ENCODE data around the gene CORO7.

CORO7 gene

GRCh38 chr16:4416200-4417032 lies at the start of gene CORO7:
CORO7 (minus strand) TSS chr16:4416596; CDS start chr16:4416518, 78 bp downstream.
- TF ChIP-seq EZH2 (IDR thresholded peaks at IDR 0.05; ENCODE audit: borderline replicate concordance, low read depth, low read length, severe bottlenecking) (no peak), CTCF (IDR thresholded peaks at IDR 0.05; ENCODE audit: borderline replicate concordance, extremely low read depth, low read length, poor library complexity, severe bottlenecking) (no peak)
- no peaks in the 10 kb centered on the region for H3K27me3 ChIP-seq (ENCODE audit: insufficient read depth, low read length, poor library complexity)
- H4K20me1 ChIP-seq (ENCODE audit: insufficient read depth, low read length): peaks cover 37% of the 10 kb centered on the region
- peak; percentile 98 for DNase-seq
- peak within 1 kb of the TSS; percentile 76 for H2AFZ ChIP-seq (ENCODE audit: low read depth, low read length)
- peaks cover 22% of the 10 kb centered on the region for H3K36me3 ChIP-seq (ENCODE audit: insufficient read depth, low read length)
- peak within 1 kb of the TSS; percentile 74 for H3K27ac ChIP-seq (ENCODE audit: low read length)
- H3K9ac ChIP-seq (ENCODE audit: low read depth, low read length): peak within 1 kb of the TSS; percentile 89
- H3K79me2 ChIP-seq (ENCODE audit: insufficient read depth, low read length): peaks cover 49% of the 10 kb centered on the region
- peak within 1 kb of the TSS; percentile 80 for H3K4me2 ChIP-seq (ENCODE audit: insufficient read depth, low read length)
- H3K4me3 ChIP-seq (ENCODE audit: low read depth in 1 of 2, low read length in 2 of 2): peak within 1 kb of the TSS; percentile 58 to 73
- H3K9me3 ChIP-seq (ENCODE audit: insufficient read depth, low read length, severe bottlenecking): no peaks in the 10 kb centered on the region
- ATAC-seq (ENCODE audit: insufficient read depth, low read depth): peak; percentile 92
- H3K4me1 ChIP-seq (ENCODE audit: insufficient read depth, low read length): peaks cover 37% of the 10 kb centered on the region

- Histone ChIP-seq H3K36me3 (ENCODE audit: insufficient read depth, low read length) (peaks cover 69% of the 10 kb centered on the region), H3K4me2 (ENCODE audit: insufficient read depth, low read length) (no peak overlapping the region), H2AFZ (ENCODE audit: low read depth, low read length) (no peak overlapping the region), H3K9ac (ENCODE audit: low read depth, low read length) (no peak overlapping the region), H3K9me3 (ENCODE audit: insufficient read depth, low read length, severe bottlenecking) (no peaks in the 10 kb centered on the region), H3K79me2 (ENCODE audit: insufficient read depth, low read length) (no peaks in the 10 kb centered on the region), H3K4me1 (ENCODE audit: insufficient read depth, low read length) (no peaks in the 10 kb centered on the region), H4K20me1 (ENCODE audit: insufficient read depth, low read length) (peaks cover 6% of the 10 kb centered on the region), H3K27ac (ENCODE audit: low read length) (no peak overlapping the region), H3K4me3 (ENCODE audit: low read depth in 1 of 2, low read length in 2 of 2) (no peak overlapping the region), H3K27me3 (ENCODE audit: insufficient read depth, low read length, poor library complexity) (no peaks in the 10 kb centered on the region)
- TF ChIP-seq CTCF (IDR thresholded peaks at IDR 0.05; ENCODE audit: borderline replicate concordance, extremely low read depth, low read length, poor library complexity, severe bottlenecking) (no peak), EZH2 (IDR thresholded peaks at IDR 0.05; ENCODE audit: borderline replicate concordance, low read depth, low read length, severe bottlenecking) (no peak)
- ATAC-seq (ENCODE audit: insufficient read depth, low read depth) (no peak), DNase-seq (no peak)
Observed at GRCh38 chr16:4463522-4464163, 47.2 kb upstream of the CORO7 start.

- Histone ChIP-seq H3K9me3 (ENCODE audit: insufficient read depth, low read length, severe bottlenecking) (no peaks in the 10 kb centered on the region), H3K27me3 (ENCODE audit: insufficient read depth, low read length, poor library complexity) (no peaks in the 10 kb centered on the region), H3K36me3 (ENCODE audit: insufficient read depth, low read length) (peaks cover 68% of the 10 kb centered on the region), H2AFZ (ENCODE audit: low read depth, low read length) (no peak overlapping the region), H3K9ac (ENCODE audit: low read depth, low read length) (no peak overlapping the region), H3K4me1 (ENCODE audit: insufficient read depth, low read length) (no peaks in the 10 kb centered on the region), H3K4me3 (ENCODE audit: low read depth in 1 of 2, low read length in 2 of 2) (no peak overlapping the region), H3K79me2 (ENCODE audit: insufficient read depth, low read length) (no peaks in the 10 kb centered on the region), H4K20me1 (ENCODE audit: insufficient read depth, low read length) (peaks cover 10% of the 10 kb centered on the region), H3K27ac (ENCODE audit: low read length) (no peak overlapping the region), H3K4me2 (ENCODE audit: insufficient read depth, low read length) (no peak overlapping the region)
- ATAC-seq (ENCODE audit: insufficient read depth, low read depth): peak; percentile 50
- TF ChIP-seq EZH2 (IDR thresholded peaks at IDR 0.05; ENCODE audit: borderline replicate concordance, low read depth, low read length, severe bottlenecking) (no peak), CTCF (IDR thresholded peaks at IDR 0.05; ENCODE audit: borderline replicate concordance, extremely low read depth, low read length, poor library complexity, severe bottlenecking) (no peak)
- no peak for DNase-seq
Observed at GRCh38 chr16:4461250-4462085, 45.1 kb upstream of the CORO7 start.
